GM10266 (cell line): Measurements from ENCODE around the gene PLCB1.

Experiments
- DNase-seq: peaks from one replicate; pipeline ENCODE4 v3.0.0; 2012; ENCODE audit errors: extremely low spot score
- TF ChIP-seq, protein P1 (sequence below): IDR thresholded peaks from 2 replicates; pipeline ENCODE4 v1.5.1; 2012; ENCODE audit warnings: mild to moderate bottlenecking, low read depth; ENCODE audit not compliant: control insufficient read depth, insufficient read depth; ENCODE audit errors: missing control alignments

PLCB1 gene

DNA sequence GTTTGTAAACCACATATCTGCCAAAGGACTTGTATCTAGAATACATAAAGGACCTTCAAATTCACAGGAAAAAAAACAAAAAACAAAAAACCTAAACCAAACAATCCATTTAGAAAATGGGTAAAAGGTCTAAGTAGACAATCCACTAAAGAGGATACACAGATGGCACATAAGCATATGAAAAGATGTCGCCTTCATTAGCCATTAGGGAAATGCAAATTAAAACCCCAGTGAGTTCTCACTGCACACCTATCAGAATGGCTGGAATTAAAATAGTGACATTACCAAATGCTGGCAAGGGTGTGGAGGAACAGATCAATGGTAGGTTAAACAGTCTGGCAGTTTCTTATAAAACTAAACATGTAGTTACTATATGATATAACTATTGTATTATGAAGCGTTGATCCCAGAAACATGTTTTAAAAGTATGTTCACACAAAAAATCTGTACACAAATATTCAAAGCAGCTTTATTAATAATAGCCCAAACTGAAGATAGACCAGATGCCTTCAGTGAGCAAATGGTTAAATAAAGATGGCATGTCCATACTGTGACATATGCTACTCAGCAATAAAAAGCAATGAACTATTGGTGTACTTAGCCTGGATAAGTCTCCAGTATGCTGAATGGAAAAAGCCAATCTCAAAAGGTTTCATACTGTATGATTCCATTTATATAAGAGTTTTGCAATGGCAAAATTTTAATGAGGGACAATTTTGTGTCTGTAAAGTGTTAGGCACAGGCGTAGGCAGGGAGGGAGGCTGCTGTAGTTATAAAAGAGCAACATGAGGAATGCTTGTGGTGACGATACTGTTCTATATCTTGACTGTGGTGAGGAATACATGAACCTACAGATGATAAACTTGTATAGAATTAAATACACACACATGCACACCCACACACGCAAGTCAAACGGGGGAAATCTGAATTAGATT, 43.9 kb downstream of the PLCB1 start:
- TF ChIP-seq, protein P1, sequence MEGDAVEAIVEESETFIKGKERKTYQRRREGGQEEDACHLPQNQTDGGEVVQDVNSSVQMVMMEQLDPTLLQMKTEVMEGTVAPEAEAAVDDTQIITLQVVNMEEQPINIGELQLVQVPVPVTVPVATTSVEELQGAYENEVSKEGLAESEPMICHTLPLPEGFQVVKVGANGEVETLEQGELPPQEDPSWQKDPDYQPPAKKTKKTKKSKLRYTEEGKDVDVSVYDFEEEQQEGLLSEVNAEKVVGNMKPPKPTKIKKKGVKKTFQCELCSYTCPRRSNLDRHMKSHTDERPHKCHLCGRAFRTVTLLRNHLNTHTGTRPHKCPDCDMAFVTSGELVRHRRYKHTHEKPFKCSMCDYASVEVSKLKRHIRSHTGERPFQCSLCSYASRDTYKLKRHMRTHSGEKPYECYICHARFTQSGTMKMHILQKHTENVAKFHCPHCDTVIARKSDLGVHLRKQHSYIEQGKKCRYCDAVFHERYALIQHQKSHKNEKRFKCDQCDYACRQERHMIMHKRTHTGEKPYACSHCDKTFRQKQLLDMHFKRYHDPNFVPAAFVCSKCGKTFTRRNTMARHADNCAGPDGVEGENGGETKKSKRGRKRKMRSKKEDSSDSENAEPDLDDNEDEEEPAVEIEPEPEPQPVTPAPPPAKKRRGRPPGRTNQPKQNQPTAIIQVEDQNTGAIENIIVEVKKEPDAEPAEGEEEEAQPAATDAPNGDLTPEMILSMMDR: no peak
- DNase-seq: no peak

DNA sequence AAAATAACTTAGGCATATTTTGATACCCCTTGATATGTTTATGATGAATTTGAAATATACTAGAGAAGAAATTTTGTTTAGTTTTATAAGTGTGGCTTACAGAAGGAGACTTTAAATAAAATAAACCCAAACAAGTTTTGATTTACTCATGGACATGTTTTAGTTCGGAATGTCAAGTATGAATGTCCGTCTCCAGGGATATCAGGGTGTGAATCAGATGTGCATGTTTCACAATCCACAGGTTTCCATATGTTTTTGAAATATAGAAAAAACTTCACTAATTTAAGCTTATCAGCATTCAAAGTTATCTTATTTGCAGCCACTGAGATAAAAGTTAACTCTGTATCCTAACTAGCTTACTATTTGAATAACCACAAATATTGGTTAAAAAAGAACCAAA, 51.5 kb downstream of the PLCB1 start:
- TF ChIP-seq, protein P1: no peak

DNA sequence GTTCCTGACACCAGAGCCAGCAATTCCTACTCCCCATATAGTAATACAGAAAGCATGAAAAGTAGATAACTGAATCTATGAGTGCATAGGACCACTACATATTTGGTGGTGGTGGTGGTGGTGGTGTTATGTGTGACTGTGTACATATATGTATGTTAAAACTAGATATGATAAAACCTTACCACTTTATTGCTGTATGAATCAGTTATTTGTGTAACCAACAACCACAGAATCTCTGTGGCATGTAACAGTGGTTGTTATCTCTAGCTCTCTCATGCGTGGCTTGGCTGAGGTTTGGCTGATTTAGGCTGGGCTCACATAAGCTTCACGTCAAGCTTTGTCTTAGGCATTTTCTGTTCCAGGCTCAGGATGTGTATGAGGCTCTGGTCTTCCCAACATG, 55.7 kb downstream of the PLCB1 start:
- TF ChIP-seq, protein P1: no peak
- DNase-seq: no peak

More for the DNA sequence above, 51.5 kb downstream of the PLCB1 start:
- DNase-seq: no peak

GRCh38 chr20:8190043-8190880, 58.2 kb downstream of the PLCB1 start:
- TF ChIP-seq, protein P1: no peak
- DNase-seq: no peak

GRCh38 chr20:8194721-8195120, 62.7 kb downstream of the PLCB1 start:
- TF ChIP-seq, protein P1: no peak
- no peak for DNase-seq

GRCh38 chr20:8196096-8196495, 64.0 kb downstream of the PLCB1 start:
- TF ChIP-seq, protein P1: no peak
- DNase-seq: no peak
